SK-N-SH (cell line): ENCODE results near the gene FNTB. TPM values are rescaled to one million over a fixed set of nuclear protein-coding genes. Genes with fewer than 3 reads are reported as not detected.

Source experiments
- CTCF ChIA-PET: fragments of 300-600, 350-600 bp; formaldehyde crosslinking; extraction: SDS; loops from one replicate; lab custom pipeline; 2021; lab: Yijun Ruan, JAX
- POLR2A ChIA-PET: fragments of 350-600 bp; sonication (Branson Sonifier 250); formaldehyde crosslinking; extraction: SDS; loops from one replicate; lab custom pipeline; 2020; ENCODE audit warnings: antibody characterized with exemption, inconsistent platforms; lab: Yijun Ruan, JAX
- DNase-seq: peaks from one replicate; pipeline ENCODE4 v3.0.0; 2012
- H2AFZ ChIP-seq: fragments of 200-600 bp; sonication (generic); 2 replicates; pipeline ENCODE4 v1.8.1; 2016; ENCODE audit warnings: antibody characterized with exemption, mild to moderate bottlenecking, low read depth
- H3F3A ChIP-seq: fragments of 200-600 bp; sonication (generic); replicated peaks from 2 replicates; pipeline ENCODE3; 2016; ENCODE audit warnings: antibody characterized with exemption, mild to moderate bottlenecking; ENCODE audit not compliant: insufficient read depth
- H3K27ac ChIP-seq, 2 experiments: fragments of 200-500 bp in 1 of 2; fragments of 200-600 bp in 1 of 2; sonication (Bioruptor generic) in 1 of 2; sonication (generic), shearing (Covaris generic) in 1 of 2; 2 replicates each; pipeline versions ENCODE4 v1.5.1 to v1.6.1; 2014 to 2016; ENCODE audit warnings: low read depth in 2 of 2, inconsistent platforms in 1 of 2, low read length in 1 of 2, mild to moderate bottlenecking in 1 of 2, mixed read lengths in 1 of 2
- H3K27me3 ChIP-seq: fragments of 200-600 bp; sonication (generic), shearing (Covaris generic); 2 replicates; pipeline ENCODE4 v1.6.1; 2016; ENCODE audit warnings: mixed run types; ENCODE audit not compliant: insufficient read depth
- H3K36me3 ChIP-seq, 2 experiments: fragments of 200-500 bp in 1 of 2; fragments of 200-600 bp in 1 of 2; sonication (Bioruptor generic) in 1 of 2; sonication (generic) in 1 of 2; replicated peaks in 1 of 2; 2 replicates each; pipeline versions ENCODE3 to v1.5.1; 2014 to 2016; ENCODE audit warnings: low read length in 1 of 2, mild to moderate bottlenecking in 1 of 2; ENCODE audit not compliant: insufficient read depth in 2 of 2, control insufficient read depth in 1 of 2
- H3K4me1 ChIP-seq, 2 experiments: fragments of 200-500 bp in 1 of 2; fragments of 200-600 bp in 1 of 2; sonication (Bioruptor generic) in 1 of 2; sonication (generic), shearing (Covaris generic) in 1 of 2; 2 replicates each; pipeline versions ENCODE4 v1.5.1 to v1.6.1; 2014 to 2016; ENCODE audit warnings: low read depth in 1 of 2, low read length in 1 of 2, mixed run types in 1 of 2; ENCODE audit not compliant: insufficient read depth in 2 of 2, control insufficient read depth in 1 of 2
- H3K4me2 ChIP-seq: fragments of 200-600 bp; sonication (generic), shearing (Covaris generic); 2 replicates; pipeline ENCODE4 v1.6.1; 2017; ENCODE audit warnings: mixed run types
- H3K4me3 ChIP-seq, 2 experiments: fragments of 200-500 bp in 1 of 2; fragments of 200-600 bp in 1 of 2; sonication (Bioruptor generic) in 1 of 2; sonication (generic), shearing (Covaris generic) in 1 of 2; 2 replicates each; pipeline versions ENCODE4 v1.5.1 to v1.8.1; 2014 to 2016; ENCODE audit warnings: low read depth in 2 of 2, inconsistent platforms in 1 of 2, low read length in 1 of 2, mild to moderate bottlenecking in 1 of 2, mixed read lengths in 1 of 2, moderate library complexity in 1 of 2
- H3K79me2 ChIP-seq: fragments of 200-600 bp; sonication (generic); 2 replicates; pipeline ENCODE4 v1.8.1; 2017; ENCODE audit warnings: mild to moderate bottlenecking; ENCODE audit not compliant: insufficient read depth
- H3K9ac ChIP-seq: fragments of 200-600 bp; sonication (generic); 2 replicates; pipeline ENCODE4 v1.6.1; 2017; ENCODE audit warnings: mixed run types
- H3K9me2 ChIP-seq: fragments of 200-600 bp; sonication (generic); 2 replicates; pipeline ENCODE4 v1.6.1; 2017; ENCODE audit warnings: mixed run types
- H3K9me3 ChIP-seq: fragments of 200-600 bp; sonication (generic); 2 replicates; pipeline ENCODE4 v1.6.1; 2017; ENCODE audit warnings: mixed run types, mild to moderate bottlenecking, moderate library complexity
- H4K20me1 ChIP-seq: fragments of 200-600 bp; sonication (generic); 2 replicates; pipeline ENCODE4 v1.6.1; 2017; ENCODE audit warnings: mild to moderate bottlenecking, mixed run types; ENCODE audit not compliant: insufficient read depth
- EZH2phosphoT487 ChIP-seq: fragments of 200-600 bp; sonication (generic); IDR thresholded peaks from 2 replicates; pipeline ENCODE4 v1.6.1; 2017; ENCODE audit warnings: low read depth, mixed run types, mild to moderate bottlenecking, antibody characterized with exemption, moderate library complexity, borderline replicate concordance
- FOXM1 ChIP-seq: IDR thresholded peaks from 2 replicates; pipeline ENCODE4 v1.4.0; 2012; ENCODE audit warnings: low read depth, mild to moderate bottlenecking
- MEF2A ChIP-seq: IDR thresholded peaks from 2 replicates; pipeline ENCODE4 v1.4.0; 2012; ENCODE audit warnings: low read depth, borderline replicate concordance
- MXI1 ChIP-seq: IDR thresholded peaks from 2 replicates; pipeline ENCODE4 v1.6.1; 2012; ENCODE audit warnings: mild to moderate bottlenecking, low read depth, low read length, improper control_type of control experiment
- NRF1 ChIP-seq: IDR thresholded peaks from 2 replicates; pipeline ENCODE4 v1.6.1; 2012; ENCODE audit warnings: low read depth, mild to moderate bottlenecking, low read length
- RAD21 ChIP-seq: IDR thresholded peaks from 2 replicates; pipeline ENCODE4 v1.6.1; 2012; ENCODE audit warnings: mild to moderate bottlenecking, low read length
- RCOR1 ChIP-seq: fragments of 150-350 bp; IDR thresholded peaks from 2 replicates; pipeline ENCODE4 v1.6.1; 2017; ENCODE audit warnings: antibody characterized with exemption, low read length
- RXRA ChIP-seq: IDR thresholded peaks from 2 replicates; pipeline ENCODE4 v1.4.0; 2012; ENCODE audit warnings: low read depth, mild to moderate bottlenecking, borderline replicate concordance
- SMC3 ChIP-seq: IDR thresholded peaks from 2 replicates; pipeline ENCODE4 v1.6.1; 2012; ENCODE audit warnings: low read depth, low read length, improper control_type of control experiment
- TEAD4 ChIP-seq: IDR thresholded peaks from 2 replicates; pipeline ENCODE4 v1.4.0; 2012; ENCODE audit warnings: mild to moderate bottlenecking, borderline replicate concordance; ENCODE audit not compliant: insufficient read depth
- WGBS: methylation state at CpG from one replicate; pipeline ENCODE4 v1.1.6; 2017; ENCODE audit warnings: low lambda C conversion rate; 5-methylcytosine and 5-hydroxymethylcytosine counted together
- polyA plus RNA-seq, 3 experiments: library from polyadenylated mRNA; depleted of rRNA; stranded (reverse); fragments of >200 nt; gene quantifications; 2 replicates each; pipeline ENCODE4 v1.2.3, GENCODE V29; 2012
- TF ChIP-seq, protein P1 (sequence below): fragments of 150-350 bp; IDR thresholded peaks from 2 replicates; pipeline ENCODE4 v1.6.1; 2016; ENCODE audit warnings: mild to moderate bottlenecking, low read depth, low read length
- TF ChIP-seq, protein P2 (sequence below): IDR thresholded peaks from 2 replicates; pipeline ENCODE4 v1.4.0; 2012; ENCODE audit warnings: low read depth, borderline replicate concordance
- TF ChIP-seq, protein P3 (sequence below): fragments of 200-600 bp; sonication (generic); IDR thresholded peaks from 2 replicates; pipeline ENCODE4 v1.6.1; 2017; ENCODE audit warnings: antibody characterized with exemption, mild to moderate bottlenecking, moderate library complexity
- TF ChIP-seq, protein P4 (sequence below): IDR thresholded peaks from 2 replicates; pipeline ENCODE4 v1.4.0; 2012; ENCODE audit warnings: low read depth, borderline replicate concordance
- TF ChIP-seq, protein P5 (sequence below): IDR thresholded peaks from 2 replicates; pipeline ENCODE4 v1.6.1; 2012; ENCODE audit warnings: mild to moderate bottlenecking, low read depth, low read length, moderate library complexity

FNTB gene
- polyA plus RNA-seq, 1 of the 3 experiments (the other 2 are of a cell fraction): 18.4 TPM

DNA sequence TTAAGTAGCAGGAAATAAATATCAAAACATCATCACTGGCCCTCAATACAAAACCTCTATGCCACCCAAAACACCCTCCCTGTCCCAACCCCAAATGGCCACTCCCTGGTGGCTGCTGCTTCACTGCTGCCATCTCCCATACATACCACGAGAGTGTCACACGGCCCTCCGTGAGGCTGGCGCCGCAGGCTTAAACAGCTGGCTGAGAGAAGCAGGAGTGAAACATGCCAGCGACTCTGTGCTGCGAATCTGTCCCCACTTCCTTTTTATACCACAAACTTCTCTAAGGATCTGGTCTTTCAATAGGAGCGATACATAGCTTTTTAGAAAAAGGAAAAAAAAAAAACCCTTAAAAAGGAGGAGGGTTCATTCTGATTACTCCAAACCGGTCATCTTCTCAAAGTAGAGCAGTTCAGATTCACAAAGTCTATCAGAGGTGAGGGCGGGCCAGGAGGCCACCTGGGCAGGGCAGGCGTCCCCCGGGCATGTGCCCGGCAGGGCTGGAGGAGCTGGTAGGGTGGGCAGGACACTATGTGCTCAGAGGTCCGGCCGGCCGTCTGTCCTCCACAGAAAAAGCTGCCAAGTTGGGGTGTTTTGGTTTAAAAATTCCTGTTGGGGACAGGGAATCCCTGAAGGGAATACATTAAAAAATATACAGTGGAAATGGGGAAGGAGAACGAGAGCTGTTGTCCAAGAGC is 89.1 kb downstream of the FNTB start:
- Histone ChIP-seq H4K20me1 (peaks cover 16% of the 10 kb centered on the region), H3K27me3 (no peaks in the 10 kb centered on the region), H3K4me3 (no peak overlapping the region), H3K9me2 (no peaks in the 10 kb centered on the region), H3K36me3 (peaks cover 27 to 65% of the 10 kb centered on the region in 2 experiments), H3K9ac (no peak overlapping the region), H3K79me2 (peaks cover 21% of the 10 kb centered on the region), H3K27ac (no peak overlapping the region), H3K4me2 (no peak overlapping the region), H3F3A (no peaks in the 10 kb centered on the region), H3K9me3 (no peaks in the 10 kb centered on the region), H2AFZ (no peak overlapping the region), H3K4me1 (peaks cover 0 to 11% of the 10 kb centered on the region in 2 experiments; a peak in 1 of 4 replicates)
- TF ChIP-seq RXRA (no peak), SMC3 (no peak), MEF2A (no peak), EZH2phosphoT487 (no peak), RAD21 (no peak), NRF1 (no peak), TEAD4 (no peak), RCOR1 (no peak), FOXM1 (no peak), MXI1 (no peak)
- TF ChIP-seq, protein P1, sequence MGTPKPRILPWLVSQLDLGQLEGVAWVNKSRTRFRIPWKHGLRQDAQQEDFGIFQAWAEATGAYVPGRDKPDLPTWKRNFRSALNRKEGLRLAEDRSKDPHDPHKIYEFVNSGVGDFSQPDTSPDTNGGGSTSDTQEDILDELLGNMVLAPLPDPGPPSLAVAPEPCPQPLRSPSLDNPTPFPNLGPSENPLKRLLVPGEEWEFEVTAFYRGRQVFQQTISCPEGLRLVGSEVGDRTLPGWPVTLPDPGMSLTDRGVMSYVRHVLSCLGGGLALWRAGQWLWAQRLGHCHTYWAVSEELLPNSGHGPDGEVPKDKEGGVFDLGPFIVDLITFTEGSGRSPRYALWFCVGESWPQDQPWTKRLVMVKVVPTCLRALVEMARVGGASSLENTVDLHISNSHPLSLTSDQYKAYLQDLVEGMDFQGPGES: no peak
- TF ChIP-seq, protein P2, sequence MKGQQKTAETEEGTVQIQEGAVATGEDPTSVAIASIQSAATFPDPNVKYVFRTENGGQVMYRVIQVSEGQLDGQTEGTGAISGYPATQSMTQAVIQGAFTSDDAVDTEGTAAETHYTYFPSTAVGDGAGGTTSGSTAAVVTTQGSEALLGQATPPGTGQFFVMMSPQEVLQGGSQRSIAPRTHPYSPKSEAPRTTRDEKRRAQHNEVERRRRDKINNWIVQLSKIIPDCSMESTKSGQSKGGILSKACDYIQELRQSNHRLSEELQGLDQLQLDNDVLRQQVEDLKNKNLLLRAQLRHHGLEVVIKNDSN: no peak
- TF ChIP-seq, protein P3, sequence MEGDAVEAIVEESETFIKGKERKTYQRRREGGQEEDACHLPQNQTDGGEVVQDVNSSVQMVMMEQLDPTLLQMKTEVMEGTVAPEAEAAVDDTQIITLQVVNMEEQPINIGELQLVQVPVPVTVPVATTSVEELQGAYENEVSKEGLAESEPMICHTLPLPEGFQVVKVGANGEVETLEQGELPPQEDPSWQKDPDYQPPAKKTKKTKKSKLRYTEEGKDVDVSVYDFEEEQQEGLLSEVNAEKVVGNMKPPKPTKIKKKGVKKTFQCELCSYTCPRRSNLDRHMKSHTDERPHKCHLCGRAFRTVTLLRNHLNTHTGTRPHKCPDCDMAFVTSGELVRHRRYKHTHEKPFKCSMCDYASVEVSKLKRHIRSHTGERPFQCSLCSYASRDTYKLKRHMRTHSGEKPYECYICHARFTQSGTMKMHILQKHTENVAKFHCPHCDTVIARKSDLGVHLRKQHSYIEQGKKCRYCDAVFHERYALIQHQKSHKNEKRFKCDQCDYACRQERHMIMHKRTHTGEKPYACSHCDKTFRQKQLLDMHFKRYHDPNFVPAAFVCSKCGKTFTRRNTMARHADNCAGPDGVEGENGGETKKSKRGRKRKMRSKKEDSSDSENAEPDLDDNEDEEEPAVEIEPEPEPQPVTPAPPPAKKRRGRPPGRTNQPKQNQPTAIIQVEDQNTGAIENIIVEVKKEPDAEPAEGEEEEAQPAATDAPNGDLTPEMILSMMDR: no peak
- TF ChIP-seq, protein P4, sequence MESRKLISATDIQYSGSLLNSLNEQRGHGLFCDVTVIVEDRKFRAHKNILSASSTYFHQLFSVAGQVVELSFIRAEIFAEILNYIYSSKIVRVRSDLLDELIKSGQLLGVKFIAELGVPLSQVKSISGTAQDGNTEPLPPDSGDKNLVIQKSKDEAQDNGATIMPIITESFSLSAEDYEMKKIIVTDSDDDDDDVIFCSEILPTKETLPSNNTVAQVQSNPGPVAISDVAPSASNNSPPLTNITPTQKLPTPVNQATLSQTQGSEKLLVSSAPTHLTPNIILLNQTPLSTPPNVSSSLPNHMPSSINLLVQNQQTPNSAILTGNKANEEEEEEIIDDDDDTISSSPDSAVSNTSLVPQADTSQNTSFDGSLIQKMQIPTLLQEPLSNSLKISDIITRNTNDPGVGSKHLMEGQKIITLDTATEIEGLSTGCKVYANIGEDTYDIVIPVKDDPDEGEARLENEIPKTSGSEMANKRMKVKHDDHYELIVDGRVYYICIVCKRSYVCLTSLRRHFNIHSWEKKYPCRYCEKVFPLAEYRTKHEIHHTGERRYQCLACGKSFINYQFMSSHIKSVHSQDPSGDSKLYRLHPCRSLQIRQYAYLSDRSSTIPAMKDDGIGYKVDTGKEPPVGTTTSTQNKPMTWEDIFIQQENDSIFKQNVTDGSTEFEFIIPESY: no peak
- TF ChIP-seq, protein P5, sequence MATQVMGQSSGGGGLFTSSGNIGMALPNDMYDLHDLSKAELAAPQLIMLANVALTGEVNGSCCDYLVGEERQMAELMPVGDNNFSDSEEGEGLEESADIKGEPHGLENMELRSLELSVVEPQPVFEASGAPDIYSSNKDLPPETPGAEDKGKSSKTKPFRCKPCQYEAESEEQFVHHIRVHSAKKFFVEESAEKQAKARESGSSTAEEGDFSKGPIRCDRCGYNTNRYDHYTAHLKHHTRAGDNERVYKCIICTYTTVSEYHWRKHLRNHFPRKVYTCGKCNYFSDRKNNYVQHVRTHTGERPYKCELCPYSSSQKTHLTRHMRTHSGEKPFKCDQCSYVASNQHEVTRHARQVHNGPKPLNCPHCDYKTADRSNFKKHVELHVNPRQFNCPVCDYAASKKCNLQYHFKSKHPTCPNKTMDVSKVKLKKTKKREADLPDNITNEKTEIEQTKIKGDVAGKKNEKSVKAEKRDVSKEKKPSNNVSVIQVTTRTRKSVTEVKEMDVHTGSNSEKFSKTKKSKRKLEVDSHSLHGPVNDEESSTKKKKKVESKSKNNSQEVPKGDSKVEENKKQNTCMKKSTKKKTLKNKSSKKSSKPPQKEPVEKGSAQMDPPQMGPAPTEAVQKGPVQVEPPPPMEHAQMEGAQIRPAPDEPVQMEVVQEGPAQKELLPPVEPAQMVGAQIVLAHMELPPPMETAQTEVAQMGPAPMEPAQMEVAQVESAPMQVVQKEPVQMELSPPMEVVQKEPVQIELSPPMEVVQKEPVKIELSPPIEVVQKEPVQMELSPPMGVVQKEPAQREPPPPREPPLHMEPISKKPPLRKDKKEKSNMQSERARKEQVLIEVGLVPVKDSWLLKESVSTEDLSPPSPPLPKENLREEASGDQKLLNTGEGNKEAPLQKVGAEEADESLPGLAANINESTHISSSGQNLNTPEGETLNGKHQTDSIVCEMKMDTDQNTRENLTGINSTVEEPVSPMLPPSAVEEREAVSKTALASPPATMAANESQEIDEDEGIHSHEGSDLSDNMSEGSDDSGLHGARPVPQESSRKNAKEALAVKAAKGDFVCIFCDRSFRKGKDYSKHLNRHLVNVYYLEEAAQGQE: no peak
- CTCF ChIA-PET: interaction anchor here (0.6 to 0.7 kb wide), 2 partner anchors 56 to 113 kb away, joined by 3 read pairs; no protein-coding TSS in a partner anchor
- POLR2A ChIA-PET: no interaction called here
- DNase-seq: no peak
- 96% methylated on average over 17 of the region's 17 CpGs for WGBS
